ENCODE measurements around the gene KCTD8. TPM values are rescaled to one million over a fixed set of nuclear protein-coding genes. Genes with fewer than 3 reads are reported as not detected.

KCTD8 gene
- polyA plus RNA-seq (2013, experiment 1 of 2) = not detected
- not detected for polyA plus RNA-seq (2013, experiment 2 of 2)

DNA sequence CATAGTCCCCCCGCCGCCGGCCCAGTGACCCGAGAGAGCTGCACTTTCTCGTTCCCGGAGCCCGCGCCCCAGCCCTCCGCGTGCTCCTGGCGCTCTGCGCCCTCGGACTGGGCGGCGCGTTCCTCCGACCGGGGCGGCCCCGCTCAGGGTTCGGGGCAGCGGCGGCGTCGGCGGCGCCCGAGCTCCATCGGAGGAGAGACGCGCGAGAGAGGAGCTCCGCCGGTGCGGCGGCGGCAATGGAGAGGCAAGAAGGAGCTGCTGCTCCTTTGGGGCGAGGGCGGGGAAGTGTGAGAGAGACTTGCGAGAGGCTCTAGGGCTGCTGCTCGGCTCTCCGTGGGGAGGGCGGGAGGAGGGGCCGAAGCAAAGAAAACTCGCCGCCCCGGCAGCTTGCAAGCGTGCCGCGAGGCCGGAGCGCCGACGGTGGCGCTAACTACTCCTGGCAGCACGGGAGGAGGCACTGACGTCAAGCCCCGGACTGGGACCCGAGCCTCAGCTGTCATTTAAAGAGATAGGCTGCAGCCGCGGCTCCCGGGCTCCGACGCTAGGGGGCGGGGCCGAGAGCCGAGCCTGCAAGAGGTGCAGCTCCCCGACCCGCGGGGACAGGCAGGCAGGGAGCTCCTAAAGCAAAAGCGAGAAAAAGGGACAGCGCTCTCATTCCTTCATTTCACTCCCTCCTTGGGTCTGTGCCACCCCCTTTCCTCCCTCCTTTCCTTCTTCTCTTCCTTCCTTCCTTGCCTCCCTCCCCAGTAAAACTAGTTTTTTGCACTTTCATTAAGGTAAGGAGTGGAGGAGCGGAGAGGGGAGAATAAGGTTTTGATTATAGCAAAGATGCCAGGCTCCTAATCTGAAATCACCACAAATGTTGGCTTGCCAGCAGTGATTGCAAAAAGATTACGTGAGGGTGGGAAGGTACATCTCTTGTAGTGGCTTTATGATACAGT lies at the start of gene KCTD8:
Gene KCTD8 (minus strand): TSS at position 289 of the 941 bp plus-strand sequence.
- under 1% methylated on average over 65 of the region's 74 CpGs for WGBS
- H3K4me1 ChIP-seq (ENCODE audit: control insufficient read depth, insufficient read depth, low read depth, low read length) = peaks cover 22% of the 10 kb centered on the region
- H2BK5ac ChIP-seq (ENCODE audit: low read depth, low read length, poor library complexity, severe bottlenecking) = no peak within 1 kb of the TSS
- H3K9ac ChIP-seq (ENCODE audit: low read length) = peak within 1 kb of the TSS; percentile 61
- peak within 1 kb of the TSS; percentile 68 for H2AFZ ChIP-seq (ENCODE audit: low read depth, low read length)
- no peak within 1 kb of the TSS for H2AK5ac ChIP-seq (ENCODE audit: low read length, severe bottlenecking)
- no peak within 1 kb of the TSS for H2BK120ac ChIP-seq (ENCODE audit: low read depth, low read length)
- no peaks in the 10 kb centered on the region for H3K9me3 ChIP-seq (ENCODE audit: control insufficient read depth, low read length)
- DNase-seq = peak; percentile 48
- peak within 1 kb of the TSS in 1 of 2 experiments; percentile 79 for H3K23ac ChIP-seq (ENCODE audit: low read length in 2 of 2)
- H2BK15ac ChIP-seq (ENCODE audit: low read depth, poor library complexity, severe bottlenecking) = no peak within 1 kb of the TSS
- peaks cover 22 to 61% of the 10 kb centered on the region in 2 experiments for H3K27me3 ChIP-seq (ENCODE audit: control insufficient read depth in 1 of 2, insufficient read depth in 1 of 2, low read length in 2 of 2)
- no peak within 1 kb of the TSS for H2BK12ac ChIP-seq (ENCODE audit: low read length in 2 of 2)
- H3K18ac ChIP-seq (ENCODE audit: low read depth in 1 of 2, low read length in 2 of 2) = no peak within 1 kb of the TSS
- no peaks in the 10 kb centered on the region for H3K36me3 ChIP-seq (ENCODE audit: control insufficient read depth in 1 of 2, insufficient read depth in 2 of 2, low read depth in 1 of 2, low read length in 2 of 2)
- H4K8ac ChIP-seq (ENCODE audit: low read length) = no peak within 1 kb of the TSS
- no peak within 1 kb of the TSS for H3K4ac ChIP-seq (ENCODE audit: low read depth in 1 of 2, low read length in 2 of 2)
- peak within 1 kb of the TSS; percentile 87 for H3K4me2 ChIP-seq (ENCODE audit: low read length, poor library complexity, severe bottlenecking)
- peak within 1 kb of the TSS; percentile 46 to 77 for H3K4me3 ChIP-seq (ENCODE audit: insufficient read depth in 1 of 2, low read depth in 1 of 2, low read length in 2 of 2)
- H3K14ac ChIP-seq (ENCODE audit: low read length in 2 of 2) = no peak within 1 kb of the TSS
- H3K27ac ChIP-seq (ENCODE audit: low read length, poor library complexity, severe bottlenecking) = no peak within 1 kb of the TSS
- H4K91ac ChIP-seq (ENCODE audit: low read length) = no peak within 1 kb of the TSS
- H3K79me1 ChIP-seq (replicated peaks; ENCODE audit: low read length, poor library complexity, severe bottlenecking) = no peaks in the 10 kb centered on the region

DNA sequence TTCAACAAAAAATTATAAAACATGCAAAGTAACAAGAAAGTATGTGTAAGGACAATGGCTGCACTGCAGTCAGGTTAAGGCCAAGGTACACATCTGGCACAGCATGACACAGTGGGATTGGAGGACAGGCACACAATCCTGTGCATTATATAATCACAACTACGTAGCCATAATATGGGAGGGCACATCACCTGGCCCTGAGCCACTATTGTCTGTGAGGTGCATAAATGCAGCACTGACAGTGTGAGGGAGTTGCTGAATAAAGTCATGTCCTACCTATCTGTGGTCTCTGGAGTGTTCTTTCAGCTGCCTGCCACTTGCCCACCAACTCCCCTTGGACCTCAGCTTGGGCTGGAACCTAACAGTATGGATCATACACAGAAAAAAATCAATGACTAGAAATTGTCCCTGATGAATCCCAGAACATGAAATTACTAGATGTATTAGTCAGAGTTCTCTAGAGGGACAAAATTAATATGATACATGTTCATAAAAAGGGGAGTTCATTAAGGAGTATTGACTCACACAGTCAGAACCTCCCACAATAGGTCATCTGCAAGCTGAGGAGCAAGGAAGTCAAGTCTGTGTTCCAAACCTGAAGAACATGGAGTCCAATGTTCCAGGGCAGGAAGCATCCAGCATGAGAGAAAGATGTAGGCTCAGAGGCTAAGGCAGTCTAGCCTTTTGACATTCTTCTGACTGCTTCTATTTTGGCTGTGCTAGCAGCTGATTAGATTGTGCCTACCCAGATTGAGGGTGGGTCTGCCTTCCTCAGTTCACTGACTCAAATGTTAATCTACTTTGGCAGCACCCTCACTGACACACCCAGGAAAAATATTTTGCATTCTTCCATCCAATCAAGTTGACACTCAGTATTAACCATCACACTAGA lies 46.4 kb upstream of the KCTD8 start:
- Histone ChIP-seq H4K8ac (ENCODE audit: low read length) (no peak overlapping the region), H3K27me3 (ENCODE audit: control insufficient read depth in 1 of 2, insufficient read depth in 1 of 2, low read length in 2 of 2) (no peaks in the 10 kb centered on the region), H3K9me3 (ENCODE audit: control insufficient read depth, low read length) (no peaks in the 10 kb centered on the region), H3K18ac (ENCODE audit: low read depth in 1 of 2, low read length in 2 of 2) (no peak overlapping the region), H3K27ac (ENCODE audit: low read length, poor library complexity, severe bottlenecking) (no peak overlapping the region), H3K14ac (ENCODE audit: low read length in 2 of 2) (no peak overlapping the region), H2BK5ac (ENCODE audit: low read depth, low read length, poor library complexity, severe bottlenecking) (no peak overlapping the region), H3K79me1 (replicated peaks; ENCODE audit: low read length, poor library complexity, severe bottlenecking) (no peaks in the 10 kb centered on the region), H3K4me1 (ENCODE audit: control insufficient read depth, insufficient read depth, low read depth, low read length) (no peaks in the 10 kb centered on the region), H3K4me2 (ENCODE audit: low read length, poor library complexity, severe bottlenecking) (no peak overlapping the region), H3K9ac (ENCODE audit: low read length) (no peak overlapping the region), H4K91ac (ENCODE audit: low read length) (no peak overlapping the region), H3K4me3 (ENCODE audit: insufficient read depth in 1 of 2, low read depth in 1 of 2, low read length in 2 of 2) (no peak overlapping the region), H3K36me3 (ENCODE audit: control insufficient read depth in 1 of 2, insufficient read depth in 2 of 2, low read depth in 1 of 2, low read length in 2 of 2) (no peaks in the 10 kb centered on the region), H2AFZ (ENCODE audit: low read depth, low read length) (no peak overlapping the region), H3K23ac (ENCODE audit: low read length in 2 of 2) (no peak overlapping the region), H2BK15ac (ENCODE audit: low read depth, poor library complexity, severe bottlenecking) (no peak overlapping the region), H3K4ac (ENCODE audit: low read depth in 1 of 2, low read length in 2 of 2) (no peak overlapping the region), H2AK5ac (ENCODE audit: low read length, severe bottlenecking) (no peak overlapping the region), H2BK12ac (ENCODE audit: low read length in 2 of 2) (no peak overlapping the region), H2BK120ac (ENCODE audit: low read depth, low read length) (no peak overlapping the region)
- DNase-seq = no peak
- 0% methylated on average over 1 of the region's 1 CpG for WGBS

DNA sequence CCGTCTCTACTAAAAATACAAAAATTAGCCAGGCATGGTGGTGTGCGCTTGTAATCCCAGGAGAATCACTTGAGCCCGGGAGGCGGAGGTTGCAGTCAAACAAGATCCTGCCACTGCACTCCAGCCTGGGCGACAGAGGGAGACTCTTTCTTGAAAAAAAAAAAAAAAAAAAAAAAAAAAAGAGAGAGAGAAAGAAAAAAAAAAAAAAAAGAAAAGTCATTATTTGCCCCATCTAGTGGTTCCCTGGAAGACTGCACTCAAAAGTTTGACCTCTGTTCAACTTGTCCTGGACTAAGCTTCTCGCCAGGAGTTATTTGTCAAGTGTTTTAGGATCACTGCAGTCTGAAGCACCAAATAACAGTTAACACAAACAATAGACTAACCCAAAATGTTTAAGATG lies 45.3 kb upstream of the KCTD8 start:
- 67% methylated on average over 1 of the region's 6 CpGs for WGBS
- no peak overlapping the region for H3K4ac ChIP-seq (ENCODE audit: low read depth in 1 of 2, low read length in 2 of 2)
- no peaks in the 10 kb centered on the region for H3K9me3 ChIP-seq (ENCODE audit: control insufficient read depth, low read length)
- no peak overlapping the region for H2BK12ac ChIP-seq (ENCODE audit: low read length in 2 of 2)
- no peak overlapping the region for H2BK120ac ChIP-seq (ENCODE audit: low read depth, low read length)
- H2AFZ ChIP-seq (ENCODE audit: low read depth, low read length) = no peak overlapping the region
- H3K27ac ChIP-seq (ENCODE audit: low read length, poor library complexity, severe bottlenecking) = no peak overlapping the region
- no peak overlapping the region for H4K8ac ChIP-seq (ENCODE audit: low read length)
- no peak overlapping the region for H4K91ac ChIP-seq (ENCODE audit: low read length)
- H3K36me3 ChIP-seq (ENCODE audit: control insufficient read depth in 1 of 2, insufficient read depth in 2 of 2, low read depth in 1 of 2, low read length in 2 of 2) = no peaks in the 10 kb centered on the region
- H3K4me3 ChIP-seq (ENCODE audit: insufficient read depth in 1 of 2, low read depth in 1 of 2, low read length in 2 of 2) = no peak overlapping the region
- H2BK5ac ChIP-seq (ENCODE audit: low read depth, low read length, poor library complexity, severe bottlenecking) = no peak overlapping the region
- H2AK5ac ChIP-seq (ENCODE audit: low read length, severe bottlenecking) = no peak overlapping the region
- H3K79me1 ChIP-seq (replicated peaks; ENCODE audit: low read length, poor library complexity, severe bottlenecking) = no peaks in the 10 kb centered on the region
- H2BK15ac ChIP-seq (ENCODE audit: low read depth, poor library complexity, severe bottlenecking) = no peak overlapping the region
- no peaks in the 10 kb centered on the region for H3K4me1 ChIP-seq (ENCODE audit: control insufficient read depth, insufficient read depth, low read depth, low read length)
- DNase-seq = peak; percentile 7
- no peak overlapping the region for H3K9ac ChIP-seq (ENCODE audit: low read length)
- no peak overlapping the region for H3K18ac ChIP-seq (ENCODE audit: low read depth in 1 of 2, low read length in 2 of 2)
- H3K14ac ChIP-seq (ENCODE audit: low read length in 2 of 2) = no peak overlapping the region
- no peak overlapping the region for H3K23ac ChIP-seq (ENCODE audit: low read length in 2 of 2)
- no peak overlapping the region for H3K4me2 ChIP-seq (ENCODE audit: low read length, poor library complexity, severe bottlenecking)
- no peaks in the 10 kb centered on the region for H3K27me3 ChIP-seq (ENCODE audit: control insufficient read depth in 1 of 2, insufficient read depth in 1 of 2, low read length in 2 of 2)

DNA sequence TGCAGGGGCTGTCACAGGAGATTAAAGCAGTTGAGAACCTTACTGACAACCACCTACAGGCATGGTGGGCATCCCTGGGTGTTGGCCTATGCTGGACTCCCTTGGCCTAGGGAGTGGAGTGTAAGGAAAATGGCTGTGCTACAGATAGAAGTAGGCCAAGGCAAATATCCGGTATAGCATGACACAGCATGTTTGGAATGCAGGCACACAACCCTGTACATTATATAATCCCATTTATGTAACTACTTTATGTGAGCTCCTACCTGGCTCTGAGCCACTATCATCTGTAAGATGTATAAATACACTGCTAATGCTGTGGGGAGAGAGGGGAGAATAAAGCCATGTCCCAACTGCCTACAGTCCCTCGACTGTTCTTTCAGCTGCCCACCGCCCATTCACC lies 38.7 kb upstream of the KCTD8 start:
- Histone ChIP-seq H3K4me2 (ENCODE audit: low read length, poor library complexity, severe bottlenecking) (no peak overlapping the region), H4K8ac (ENCODE audit: low read length) (no peak overlapping the region), H3K4me1 (ENCODE audit: control insufficient read depth, insufficient read depth, low read depth, low read length) (no peaks in the 10 kb centered on the region), H4K91ac (ENCODE audit: low read length) (no peak overlapping the region), H3K4ac (ENCODE audit: low read depth in 1 of 2, low read length in 2 of 2) (no peak overlapping the region), H3K18ac (ENCODE audit: low read depth in 1 of 2, low read length in 2 of 2) (no peak overlapping the region), H3K9me3 (ENCODE audit: control insufficient read depth, low read length) (no peaks in the 10 kb centered on the region), H3K23ac (ENCODE audit: low read length in 2 of 2) (no peak overlapping the region), H2BK120ac (ENCODE audit: low read depth, low read length) (no peak overlapping the region), H3K27me3 (ENCODE audit: control insufficient read depth in 1 of 2, insufficient read depth in 1 of 2, low read length in 2 of 2) (no peaks in the 10 kb centered on the region), H2BK12ac (ENCODE audit: low read length in 2 of 2) (no peak overlapping the region), H2AK5ac (ENCODE audit: low read length, severe bottlenecking) (no peak overlapping the region), H3K9ac (ENCODE audit: low read length) (no peak overlapping the region), H3K14ac (ENCODE audit: low read length in 2 of 2) (no peak overlapping the region), H3K79me1 (replicated peaks; ENCODE audit: low read length, poor library complexity, severe bottlenecking) (no peaks in the 10 kb centered on the region), H3K4me3 (ENCODE audit: insufficient read depth in 1 of 2, low read depth in 1 of 2, low read length in 2 of 2) (no peak overlapping the region), H2AFZ (ENCODE audit: low read depth, low read length) (no peak overlapping the region), H3K27ac (ENCODE audit: low read length, poor library complexity, severe bottlenecking) (no peak overlapping the region), H3K36me3 (ENCODE audit: control insufficient read depth in 1 of 2, insufficient read depth in 2 of 2, low read depth in 1 of 2, low read length in 2 of 2) (no peaks in the 10 kb centered on the region), H2BK15ac (ENCODE audit: low read depth, poor library complexity, severe bottlenecking) (no peak overlapping the region), H2BK5ac (ENCODE audit: low read depth, low read length, poor library complexity, severe bottlenecking) (no peak overlapping the region)
- no peak for DNase-seq
- 29% methylated on average over 2 of the region's 3 CpGs for WGBS

Measured in mesenchymal stem cell (in vitro differentiated cells and primary cell).